DND-41 (cell line): ENCODE results near the gene KIF20B.
A peak's percentile ranks its signal among the peaks of the same experiment; 100 is the strongest.

ENCODE experiments used
- ATAC-seq: fragments of 200-7000 bp; cut with Tn5 transposase; 3 replicates; pipeline ENCODE4 v1.9.1; 2021; ENCODE audit warnings: low read depth; ENCODE audit not compliant: insufficient read depth
- DNase-seq: peaks from one replicate; pipeline ENCODE4 v3.0.0-alpha.2; 2020
- H2AFZ ChIP-seq: 2 replicates; pipeline ENCODE4 v1.6.0; 2012; ENCODE audit warnings: low read depth, low read length
- H3K27ac ChIP-seq: 2 replicates; pipeline ENCODE4 v1.5.1; 2012; ENCODE audit warnings: low read length, inconsistent platforms
- H3K27me3 ChIP-seq: fragments of 200-600 bp; sonication (generic); 2 replicates; pipeline ENCODE4 v1.6.0; 2012; ENCODE audit warnings: low read length, mild to moderate bottlenecking, inconsistent platforms; ENCODE audit not compliant: insufficient read depth, poor library complexity
- H3K36me3 ChIP-seq: 2 replicates; pipeline ENCODE4 v1.5.1; 2012; ENCODE audit warnings: low read length, inconsistent platforms; ENCODE audit not compliant: insufficient read depth
- H3K4me1 ChIP-seq: 2 replicates; pipeline ENCODE4 v1.5.1; 2012; ENCODE audit warnings: mild to moderate bottlenecking, low read length; ENCODE audit not compliant: insufficient read depth
- H3K4me2 ChIP-seq: 2 replicates; pipeline ENCODE4 v1.6.0; 2012; ENCODE audit warnings: mild to moderate bottlenecking, moderate library complexity, low read length, inconsistent platforms; ENCODE audit not compliant: insufficient read depth
- H3K4me3 ChIP-seq, 2 experiments: fragments of 200-600 bp in 1 of 2; shearing (Covaris generic) in 1 of 2; 2 replicates each; pipeline ENCODE4 v1.5.1; 2012 to 2016; ENCODE audit warnings: inconsistent platforms in 2 of 2, low read length in 2 of 2, mild to moderate bottlenecking in 2 of 2, low read depth in 1 of 2, moderate library complexity in 1 of 2
- H3K79me2 ChIP-seq: 2 replicates; pipeline ENCODE4 v1.6.0; 2012; ENCODE audit warnings: low read length, inconsistent platforms; ENCODE audit not compliant: insufficient read depth
- H3K9ac ChIP-seq: 2 replicates; pipeline ENCODE4 v1.6.0; 2012; ENCODE audit warnings: low read depth, mild to moderate bottlenecking, inconsistent platforms, low read length, moderate library complexity
- H3K9me3 ChIP-seq: 2 replicates; pipeline ENCODE4 v1.5.1; 2012; ENCODE audit warnings: low read length, moderate library complexity, mild to moderate bottlenecking, inconsistent platforms; ENCODE audit not compliant: insufficient read depth, severe bottlenecking
- H4K20me1 ChIP-seq: 2 replicates; pipeline ENCODE4 v1.6.0; 2012; ENCODE audit warnings: low read length; ENCODE audit not compliant: insufficient read depth
- CTCF ChIP-seq: IDR thresholded peaks from 2 replicates; pipeline ENCODE4 v1.5.1; 2012; ENCODE audit warnings: borderline replicate concordance, low read length, moderate library complexity, mild to moderate bottlenecking; ENCODE audit not compliant: poor library complexity, severe bottlenecking; ENCODE audit errors: extremely low read depth
- EZH2 ChIP-seq: IDR thresholded peaks from 3 replicates; pipeline ENCODE4 v1.6.1; 2012; ENCODE audit warnings: borderline replicate concordance, low read depth, mild to moderate bottlenecking, moderate library complexity, low read length, inconsistent platforms; ENCODE audit not compliant: severe bottlenecking

KIF20B gene

GRCh38 chr10:89653410-89653869 is 48.0 kb upstream of the KIF20B start:
- Histone ChIP-seq H3K9me3 (no peaks in the 10 kb centered on the region), H3K27ac (no peak overlapping the region), H2AFZ (no peak overlapping the region), H3K4me1 (no peaks in the 10 kb centered on the region), H3K4me2 (no peak overlapping the region), H3K4me3 (no peak overlapping the region), H4K20me1 (no peaks in the 10 kb centered on the region), H3K9ac (no peak overlapping the region), H3K27me3 (no peaks in the 10 kb centered on the region), H3K79me2 (no peaks in the 10 kb centered on the region), H3K36me3 (no peaks in the 10 kb centered on the region)
- TF ChIP-seq CTCF (no peak), EZH2 (no peak)
- ATAC-seq, result peak; percentile 50; the same call in 2 of the 3 replicates
- peak; percentile 8 for DNase-seq

GRCh38 chr10:89655722-89656121 is 45.7 kb upstream of the KIF20B start:
- no peak overlapping the region for H2AFZ ChIP-seq
- no peaks in the 10 kb centered on the region for H3K4me1 ChIP-seq
- no peak overlapping the region for H3K4me2 ChIP-seq
- no peaks in the 10 kb centered on the region for H4K20me1 ChIP-seq
- TF ChIP-seq EZH2, result no peak
- TF ChIP-seq CTCF, result no peak
- H3K27me3 ChIP-seq, result no peaks in the 10 kb centered on the region
- no peak overlapping the region for H3K4me3 ChIP-seq
- H3K36me3 ChIP-seq, result no peaks in the 10 kb centered on the region
- H3K79me2 ChIP-seq, result no peaks in the 10 kb centered on the region
- DNase-seq (no peak), ATAC-seq (no peak)
- H3K27ac ChIP-seq, result no peak overlapping the region
- no peaks in the 10 kb centered on the region for H3K9me3 ChIP-seq
- no peak overlapping the region for H3K9ac ChIP-seq

- no peak for ATAC-seq
These were observed 44.1 kb upstream of the KIF20B start for GRCh38 chr10:89657302-89657701.

More at GRCh38 chr10:89657302-89657701, 44.1 kb upstream of the KIF20B start:
- no peaks in the 10 kb centered on the region for H3K4me1 ChIP-seq
- H3K27ac ChIP-seq, result no peak overlapping the region
- no peak overlapping the region for H2AFZ ChIP-seq
- H3K79me2 ChIP-seq, result no peaks in the 10 kb centered on the region
- H3K4me3 ChIP-seq, result no peak overlapping the region
- no peak for TF ChIP-seq CTCF
- TF ChIP-seq EZH2, result no peak
- H4K20me1 ChIP-seq, result no peaks in the 10 kb centered on the region
- no peaks in the 10 kb centered on the region for H3K36me3 ChIP-seq
- H3K4me2 ChIP-seq, result no peak overlapping the region
- no peak overlapping the region for H3K9ac ChIP-seq
- H3K27me3 ChIP-seq, result no peaks in the 10 kb centered on the region
- no peaks in the 10 kb centered on the region for H3K9me3 ChIP-seq
- DNase-seq, result no peak
